ENCODE data around the gene BICC1.

- no peak for TF ChIP-seq CTCF (IDR thresholded peaks at IDR 0.05)
- no peak for TF ChIP-seq POLR2A (IDR thresholded peaks at IDR 0.05)
Measured at GRCh38 chr10:58632216-58632615, 119.5 kb downstream of the BICC1 start.
